ENCODE data around the gene SLC29A3.

SLC29A3 gene

GRCh38 chr10:71406878-71407277 is 87.8 kb downstream of the SLC29A3 start:
- H3K27me3 ChIP-seq (ENCODE audit: insufficient read depth, low read length, poor library complexity), result peaks cover 4% of the 10 kb centered on the region
- no peaks in the 10 kb centered on the region for H3K4me1 ChIP-seq (ENCODE audit: insufficient read depth, low read length)
- H3K36me3 ChIP-seq (ENCODE audit: insufficient read depth, low read length), result no peaks in the 10 kb centered on the region
- no peak overlapping the region for H2AFZ ChIP-seq (ENCODE audit: low read depth, low read length)
- no peak overlapping the region for H3K9ac ChIP-seq (ENCODE audit: low read depth, low read length)
- H3K4me3 ChIP-seq (ENCODE audit: low read depth in 1 of 2, low read length in 2 of 2), result no peak overlapping the region
- no peaks in the 10 kb centered on the region for H4K20me1 ChIP-seq (ENCODE audit: insufficient read depth, low read length)
- H3K27ac ChIP-seq (ENCODE audit: low read length), result no peak overlapping the region
- no peak for ATAC-seq (ENCODE audit: insufficient read depth, low read depth)
- no peak overlapping the region for H3K4me2 ChIP-seq (ENCODE audit: insufficient read depth, low read length)
- H3K79me2 ChIP-seq (ENCODE audit: insufficient read depth, low read length), result no peaks in the 10 kb centered on the region
- no peaks in the 10 kb centered on the region for H3K9me3 ChIP-seq (ENCODE audit: insufficient read depth, low read length, severe bottlenecking)
- DNase-seq, result no peak
- TF ChIP-seq CTCF (IDR thresholded peaks at IDR 0.05; ENCODE audit: borderline replicate concordance, extremely low read depth, low read length, poor library complexity, severe bottlenecking), result no peak
- TF ChIP-seq EZH2 (IDR thresholded peaks at IDR 0.05; ENCODE audit: borderline replicate concordance, low read depth, low read length, severe bottlenecking), result no peak

- DNase-seq (no peak), ATAC-seq (ENCODE audit: insufficient read depth, low read depth) (no peak)
- Histone ChIP-seq H4K20me1 (ENCODE audit: insufficient read depth, low read length) (no peaks in the 10 kb centered on the region), H3K9me3 (ENCODE audit: insufficient read depth, low read length, severe bottlenecking) (no peaks in the 10 kb centered on the region), H3K4me1 (ENCODE audit: insufficient read depth, low read length) (no peaks in the 10 kb centered on the region), H3K4me3 (ENCODE audit: low read depth in 1 of 2, low read length in 2 of 2) (no peak overlapping the region), H3K27ac (ENCODE audit: low read length) (no peak overlapping the region), H3K36me3 (ENCODE audit: insufficient read depth, low read length) (no peaks in the 10 kb centered on the region), H3K27me3 (ENCODE audit: insufficient read depth, low read length, poor library complexity) (peaks cover 4% of the 10 kb centered on the region), H3K9ac (ENCODE audit: low read depth, low read length) (no peak overlapping the region), H2AFZ (ENCODE audit: low read depth, low read length) (no peak overlapping the region), H3K79me2 (ENCODE audit: insufficient read depth, low read length) (no peaks in the 10 kb centered on the region), H3K4me2 (ENCODE audit: insufficient read depth, low read length) (no peak overlapping the region)
- TF ChIP-seq CTCF (IDR thresholded peaks at IDR 0.05; ENCODE audit: borderline replicate concordance, extremely low read depth, low read length, poor library complexity, severe bottlenecking) (no peak), EZH2 (IDR thresholded peaks at IDR 0.05; ENCODE audit: borderline replicate concordance, low read depth, low read length, severe bottlenecking) (no peak)
Measured at GRCh38 chr10:71408436-71409225, 89.6 kb downstream of the SLC29A3 start.

GRCh38 chr10:71409516-71410104 is 90.6 kb downstream of the SLC29A3 start:
- H3K27ac ChIP-seq (ENCODE audit: low read length), result no peak overlapping the region
- H3K27me3 ChIP-seq (ENCODE audit: insufficient read depth, low read length, poor library complexity), result peaks cover 4% of the 10 kb centered on the region
- H3K9me3 ChIP-seq (ENCODE audit: insufficient read depth, low read length, severe bottlenecking), result no peaks in the 10 kb centered on the region
- no peak for DNase-seq
- no peak overlapping the region for H3K9ac ChIP-seq (ENCODE audit: low read depth, low read length)
- no peak overlapping the region for H2AFZ ChIP-seq (ENCODE audit: low read depth, low read length)
- ATAC-seq (ENCODE audit: insufficient read depth, low read depth), result no peak
- no peaks in the 10 kb centered on the region for H3K79me2 ChIP-seq (ENCODE audit: insufficient read depth, low read length)
- no peaks in the 10 kb centered on the region for H3K4me1 ChIP-seq (ENCODE audit: insufficient read depth, low read length)
- no peak overlapping the region for H3K4me3 ChIP-seq (ENCODE audit: low read depth in 1 of 2, low read length in 2 of 2)
- H4K20me1 ChIP-seq (ENCODE audit: insufficient read depth, low read length), result no peaks in the 10 kb centered on the region
- H3K4me2 ChIP-seq (ENCODE audit: insufficient read depth, low read length), result no peak overlapping the region
- TF ChIP-seq CTCF (IDR thresholded peaks at IDR 0.05; ENCODE audit: borderline replicate concordance, extremely low read depth, low read length, poor library complexity, severe bottlenecking) (no peak), EZH2 (IDR thresholded peaks at IDR 0.05; ENCODE audit: borderline replicate concordance, low read depth, low read length, severe bottlenecking) (no peak)
- no peaks in the 10 kb centered on the region for H3K36me3 ChIP-seq (ENCODE audit: insufficient read depth, low read length)

All from DND-41 (cell line).